GM19468 (cell line): ENCODE measurements around the gene TSHZ2.

Source experiments
- ATAC-seq: cut with Tn5 transposase; IDR thresholded peaks from one replicate; pipeline ENCODE4 v1.9.1; 2021; ENCODE audit warnings: mild to moderate bottlenecking, moderate library complexity, moderate number of reproducible peaks; ENCODE audit not compliant: unreplicated experiment; ENCODE audit errors: extremely low read depth

TSHZ2 gene

GRCh38 chr20:53183181-53183580, 211.0 kb downstream of the TSHZ2 start:
- no peak for ATAC-seq

DNA sequence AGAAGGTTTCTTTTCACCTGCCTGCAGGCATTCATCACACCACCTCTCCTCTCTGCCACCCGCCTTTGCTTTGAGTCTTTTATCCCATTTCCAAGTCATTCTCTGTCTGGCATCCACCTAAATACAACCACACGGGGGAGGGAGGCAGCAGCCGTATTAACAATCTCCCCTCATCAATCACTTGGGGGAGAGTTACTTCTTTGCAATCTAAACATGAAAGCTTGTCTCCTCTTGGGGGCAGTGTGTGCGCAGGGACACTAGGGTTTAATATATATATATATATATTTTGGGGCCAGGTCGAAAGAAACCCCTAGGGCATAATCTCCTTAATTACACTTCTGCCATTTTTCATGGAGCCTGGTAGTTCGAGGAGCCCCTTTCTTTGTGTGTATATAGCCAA, 214.5 kb downstream of the TSHZ2 start:
- no peak for ATAC-seq

GRCh38 chr20:53187392-53188068, 215.4 kb downstream of the TSHZ2 start:
- ATAC-seq = no peak

GRCh38 chr20:53190225-53190624, 218.1 kb downstream of the TSHZ2 start:
- ATAC-seq = no peak

- ATAC-seq = no peak
Measured at GRCh38 chr20:53191957-53192356, 219.8 kb downstream of the TSHZ2 start.

DNA sequence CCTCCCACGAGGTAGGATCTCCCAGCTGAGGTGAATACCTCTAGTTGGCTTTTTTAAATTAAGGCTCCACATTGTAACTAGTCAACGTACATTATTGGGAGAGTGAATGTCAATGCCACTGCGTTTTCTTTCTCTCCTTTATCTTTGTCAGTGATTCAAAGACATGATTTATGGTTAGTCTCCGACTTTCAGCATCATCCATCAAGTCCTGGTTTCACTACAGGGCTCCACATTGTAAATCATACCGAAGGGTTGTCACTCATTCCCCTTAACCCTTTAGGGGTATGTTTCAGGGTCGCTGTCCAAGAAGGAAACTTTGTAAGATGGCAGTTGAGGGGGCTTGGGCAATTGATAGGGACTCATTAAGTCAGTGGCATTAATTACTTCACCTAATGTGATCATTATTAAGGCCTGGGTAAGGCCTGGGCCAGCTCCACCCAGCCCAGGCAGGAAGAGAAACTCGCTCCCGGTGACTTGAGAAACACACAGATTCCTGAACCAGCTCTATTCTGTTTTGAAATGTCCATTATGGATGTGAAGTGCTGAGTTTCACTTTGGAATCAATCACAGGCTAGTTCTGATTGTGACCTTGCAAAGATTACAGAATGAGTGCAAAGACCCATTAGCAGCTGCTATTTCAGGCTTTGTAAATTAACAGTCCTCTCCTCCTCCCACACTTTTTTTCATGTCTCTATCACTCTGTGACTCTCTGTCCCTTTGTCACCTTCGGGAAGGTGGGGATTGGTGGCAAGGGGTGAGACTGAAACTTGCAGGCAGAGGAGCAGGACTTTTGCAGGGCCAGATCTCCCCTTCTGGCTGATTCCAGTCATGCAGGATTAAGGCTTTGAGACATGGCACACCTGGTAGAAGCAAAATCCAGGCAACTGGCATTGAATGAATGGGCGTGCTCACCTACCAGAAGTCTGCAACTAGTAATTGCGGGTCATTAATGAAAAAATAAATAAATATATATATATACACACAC, 222.4 kb downstream of the TSHZ2 start:
- ATAC-seq = no peak

GRCh38 chr20:53195876-53196610, 223.9 kb downstream of the TSHZ2 start:
- ATAC-seq = no peak

DNA sequence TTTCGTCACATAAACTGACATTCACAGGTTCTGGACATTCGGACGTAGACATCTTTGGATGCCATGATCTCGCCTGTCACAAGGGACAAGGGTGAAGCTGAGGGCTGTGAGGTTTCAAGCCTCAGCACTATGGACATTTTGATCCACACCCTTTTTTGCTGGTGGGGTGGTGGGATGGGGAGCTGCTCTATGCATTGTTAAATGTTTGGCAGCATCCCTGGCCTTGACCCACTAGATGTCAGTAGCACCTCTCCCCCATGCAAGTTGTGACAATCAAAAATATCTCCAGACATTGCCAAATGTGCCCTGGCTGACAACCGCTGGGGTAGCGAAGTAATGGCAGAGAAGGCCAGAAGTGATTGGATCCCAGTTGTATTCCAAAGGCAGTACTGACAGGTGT, 229.4 kb downstream of the TSHZ2 start:
- no peak for ATAC-seq

DNA sequence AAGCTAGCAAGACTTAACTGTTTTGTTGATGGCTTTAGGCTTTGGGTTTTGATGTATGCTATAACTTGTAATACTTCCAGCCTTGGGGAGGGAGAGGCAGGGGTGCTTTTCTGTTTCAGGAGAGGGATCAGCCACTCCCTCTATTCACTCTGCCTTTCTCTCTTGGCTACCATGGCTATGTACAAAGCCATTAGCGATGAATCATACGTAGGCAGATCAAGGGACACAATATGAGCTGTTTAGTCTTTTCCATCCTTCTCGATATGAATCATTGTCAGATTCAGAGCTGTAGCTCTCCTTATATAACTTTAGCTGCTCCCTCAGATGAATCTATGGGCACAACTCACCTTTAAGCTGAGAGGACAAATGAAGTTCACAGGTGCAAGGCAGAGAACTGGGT, 230.6 kb downstream of the TSHZ2 start:
- ATAC-seq = no peak

GRCh38 chr20:53205046-53205445, 232.9 kb downstream of the TSHZ2 start:
- ATAC-seq = no peak

DNA sequence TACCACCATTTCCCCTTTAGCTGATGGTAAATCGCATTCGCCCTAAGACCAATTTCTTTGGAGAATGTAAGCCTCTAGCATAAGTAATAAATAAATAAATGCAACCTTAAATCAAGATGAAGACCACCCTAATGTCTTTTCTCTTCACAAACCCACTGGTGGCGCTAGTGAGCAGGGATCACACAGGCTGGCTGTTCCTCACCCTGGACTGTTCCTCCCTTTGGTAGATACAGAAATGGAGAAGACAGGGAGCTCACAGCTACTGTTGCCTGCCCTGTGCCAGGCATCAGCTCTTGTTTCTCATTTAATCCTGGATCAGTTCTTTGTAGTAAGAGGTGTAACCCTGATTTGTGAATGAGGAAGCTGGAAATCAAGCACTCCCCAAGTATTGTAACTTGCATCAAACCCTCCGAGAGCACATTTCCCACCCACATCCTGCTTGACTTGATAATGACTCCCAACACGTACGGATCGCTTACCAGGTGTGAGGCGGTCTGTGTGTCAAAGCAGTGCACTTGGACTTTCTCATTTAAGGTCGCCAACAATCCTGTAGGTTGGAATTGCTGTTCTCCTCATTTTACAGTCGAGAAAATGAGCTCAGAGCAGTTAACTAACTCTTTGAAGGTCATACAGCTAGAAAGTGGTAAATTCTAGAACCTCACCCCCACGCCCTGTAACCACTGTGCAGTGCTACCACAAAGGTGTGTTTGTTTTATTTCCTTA, 236.1 kb downstream of the TSHZ2 start:
- ATAC-seq = no peak

DNA sequence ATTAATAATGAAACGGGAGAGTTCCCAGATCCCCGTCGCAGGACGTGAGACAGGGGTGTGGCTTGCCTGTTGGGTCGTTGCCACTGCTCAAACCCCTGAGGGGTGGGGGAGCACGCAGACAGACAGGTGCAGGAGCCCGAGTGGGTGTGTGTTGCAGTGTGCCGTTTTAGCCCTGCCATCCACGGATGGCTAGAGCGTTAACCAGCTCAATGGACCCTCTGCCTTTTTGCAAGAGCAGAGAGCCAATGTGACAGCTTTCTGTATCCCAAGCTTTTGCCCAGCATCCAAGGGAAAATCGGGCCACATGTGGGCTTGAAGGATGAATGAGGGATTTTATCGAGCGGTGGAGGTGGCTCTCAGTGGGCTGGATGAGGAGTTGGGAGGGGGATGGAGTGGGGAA, 237.9 kb downstream of the TSHZ2 start:
- ATAC-seq = no peak

- no peak for ATAC-seq
Measured at GRCh38 chr20:53210931-53211330, 238.8 kb downstream of the TSHZ2 start.

- ATAC-seq = no peak
Measured at GRCh38 chr20:53212018-53212417, 239.9 kb downstream of the TSHZ2 start.

DNA sequence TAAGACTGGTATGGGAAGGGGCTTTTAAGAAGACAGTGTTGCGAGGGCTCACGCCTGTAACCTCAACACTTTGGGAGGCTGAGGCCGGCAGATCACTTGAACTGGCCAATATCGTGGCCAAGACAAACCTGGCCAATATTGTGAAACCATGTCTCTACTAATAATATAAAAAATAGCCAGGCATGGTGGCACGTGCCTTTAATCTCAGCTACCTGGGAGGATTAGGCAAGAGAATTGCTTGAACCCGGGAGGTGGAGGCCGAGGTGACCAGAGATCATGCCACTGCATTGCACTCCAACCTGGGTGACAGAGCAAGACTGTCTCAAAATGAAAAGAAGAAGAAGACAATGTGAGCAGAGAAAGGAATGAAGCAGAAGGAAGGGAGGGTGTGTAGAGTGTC, 242.2 kb downstream of the TSHZ2 start:
- ATAC-seq = no peak

- no peak for ATAC-seq
Measured at GRCh38 chr20:53215166-53215565, 243.0 kb downstream of the TSHZ2 start.

DNA sequence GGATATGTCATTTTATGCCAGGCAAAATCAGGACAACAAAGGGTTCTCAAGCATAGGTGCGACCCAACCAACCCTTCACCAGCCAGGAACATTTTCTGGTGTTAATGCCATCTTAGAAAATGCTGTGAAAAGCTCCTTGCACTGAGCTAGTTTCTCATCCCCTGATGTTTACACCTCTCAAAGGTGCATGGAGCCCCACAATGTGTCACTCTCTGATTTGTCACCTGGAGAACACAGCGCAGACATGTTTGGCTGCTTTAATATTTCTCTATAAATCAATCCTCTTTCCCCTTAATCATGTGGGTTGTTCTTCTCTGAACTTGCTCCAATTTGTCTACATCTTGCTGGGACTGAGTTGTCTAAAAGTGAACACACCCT, 244.3 kb downstream of the TSHZ2 start:
- ATAC-seq = no peak

GRCh38 chr20:53216856-53217576, 244.9 kb downstream of the TSHZ2 start:
- peak; percentile 58 for ATAC-seq

- no peak for ATAC-seq
Measured at GRCh38 chr20:53220482-53221307, 248.5 kb downstream of the TSHZ2 start.
